ENCODE data around the gene ANKS1B. TPM values are rescaled to one million over a fixed set of nuclear protein-coding genes. Genes with fewer than 3 reads are reported as not detected.

Gene ANKS1B
- total RNA-seq, 1 donor from 2014 or later: 8.2 TPM

GRCh38 chr12:99029511-99030271 lies 955.0 kb downstream of the ANKS1B start:
- Histone ChIP-seq H3K9me3 (no peaks in the 10 kb centered on the region), H3K27ac (no peak overlapping the region), H3K27me3 (no peaks in the 10 kb centered on the region), H3K4me3 (no peak overlapping the region), H3K36me3 (no peaks in the 10 kb centered on the region), H3K4me1 (no peaks in the 10 kb centered on the region)
- intact Hi-C loops (cut with DNase I): no loop called here
- DNase-seq (ENCODE audit: low spot score in 2 of 2): no peak
- TF ChIP-seq CTCF (IDR thresholded peaks at IDR 0.05): no peak

GRCh38 chr12:99027461-99027860 lies 957.3 kb downstream of the ANKS1B start:
- H3K36me3 ChIP-seq: no peaks in the 10 kb centered on the region
- H3K9me3 ChIP-seq: no peaks in the 10 kb centered on the region
- intact Hi-C loops (cut with DNase I): no loop called here
- H3K4me3 ChIP-seq: no peak overlapping the region
- H3K27me3 ChIP-seq: no peaks in the 10 kb centered on the region
- no peak for DNase-seq (ENCODE audit: low spot score in 2 of 2)
- H3K27ac ChIP-seq: no peak overlapping the region
- TF ChIP-seq CTCF (IDR thresholded peaks at IDR 0.05): no peak
- H3K4me1 ChIP-seq: no peaks in the 10 kb centered on the region

GRCh38 chr12:99027055-99027393 lies 957.7 kb downstream of the ANKS1B start:
- H3K36me3 ChIP-seq: no peaks in the 10 kb centered on the region
- H3K4me3 ChIP-seq: no peak overlapping the region
- no peak for DNase-seq (ENCODE audit: low spot score in 2 of 2)
- H3K4me1 ChIP-seq: no peaks in the 10 kb centered on the region
- H3K27ac ChIP-seq: no peak overlapping the region
- no peaks in the 10 kb centered on the region for H3K9me3 ChIP-seq
- H3K27me3 ChIP-seq: no peaks in the 10 kb centered on the region
- no peak for TF ChIP-seq CTCF (IDR thresholded peaks at IDR 0.05)
- intact Hi-C loops (cut with DNase I): no loop called here

GRCh38 chr12:99026332-99027054 lies 958.2 kb downstream of the ANKS1B start:
- Histone ChIP-seq H3K4me3 (no peak overlapping the region), H3K27ac (no peak overlapping the region), H3K4me1 (no peaks in the 10 kb centered on the region), H3K27me3 (no peaks in the 10 kb centered on the region), H3K36me3 (no peaks in the 10 kb centered on the region), H3K9me3 (no peaks in the 10 kb centered on the region)
- DNase-seq (ENCODE audit: low spot score in 2 of 2): no peak
- TF ChIP-seq CTCF (IDR thresholded peaks at IDR 0.05): no peak
- intact Hi-C loops (cut with DNase I): no loop called here

GRCh38 chr12:99024870-99025269 lies 959.9 kb downstream of the ANKS1B start:
- Histone ChIP-seq H3K27ac (no peak overlapping the region), H3K4me3 (no peak overlapping the region), H3K36me3 (no peaks in the 10 kb centered on the region), H3K27me3 (no peaks in the 10 kb centered on the region), H3K9me3 (no peaks in the 10 kb centered on the region), H3K4me1 (no peaks in the 10 kb centered on the region)
- intact Hi-C loops (cut with DNase I): no loop called here
- no peak for TF ChIP-seq CTCF (IDR thresholded peaks at IDR 0.05)
- DNase-seq (ENCODE audit: low spot score in 2 of 2): no peak
